Measurements from ENCODE around the gene ARMH2. TPM values are rescaled to one million over a fixed set of nuclear protein-coding genes. Genes with fewer than 3 reads are reported as not detected.

The ARMH2 gene
- total and polyA plus RNA-seq, 10 of the 15 experiments (the other 5 are each of a cell fraction or from before 2014, with no cell fraction given), result 0.18 to 0.46 TPM; not detected in 8

- TF ChIP-seq GATAD2B (conservative IDR thresholded peaks at IDR 0.05; ENCODE audit: low read depth) (peak; percentile 76), RCOR1 (conservative IDR thresholded peaks at IDR 0.05; ENCODE audit: low read depth, low read length) (no peak), ZNF384 (IDR thresholded peaks at IDR 0.05; ENCODE audit: borderline replicate concordance, low read depth, low read length) (no peak), MAX (IDR thresholded peaks at IDR 0.05; ENCODE audit: low read depth, low read length) (0 out of 2 replicates have a peak, but pooled peaks have one; percentile 14), ZSCAN29 (IDR thresholded peaks at IDR 0.05) (no peak), MYC (IDR thresholded peaks at IDR 0.05; ENCODE audit: insufficient read depth, insufficient read length, insufficient replicate concordance, low read length, severe bottlenecking) (peak; percentile 59), ZNF274 (IDR thresholded peaks at IDR 0.05; ENCODE audit: insufficient read depth, insufficient read length) (no peak), TARDBP (IDR thresholded peaks at IDR 0.05; ENCODE audit: borderline replicate concordance) (no peak; the same call in 1 of the 2 replicates), NRF1 (conservative IDR thresholded peaks at IDR 0.05; ENCODE audit: low read depth, low read length) (peak; percentile 64), MEF2A (IDR thresholded peaks at IDR 0.05; ENCODE audit: insufficient read depth, low read depth, low read length) (no peak), HCFC1 (IDR thresholded peaks at IDR 0.05; ENCODE audit: low read length) (no peak), FOS (IDR thresholded peaks at IDR 0.05; ENCODE audit: borderline replicate concordance, extremely low read depth, insufficient read length) (peak; percentile 30), ETV6 (conservative IDR thresholded peaks at IDR 0.05 in 1 of 2, IDR thresholded peaks at IDR 0.05 in 1 of 2; ENCODE audit: borderline replicate concordance in 1 of 2, low read depth in 1 of 2) (no peak), KDM1A (IDR thresholded peaks at IDR 0.05; ENCODE audit: borderline replicate concordance) (no peak), NFIC (IDR thresholded peaks at IDR 0.05; ENCODE audit: low read depth, low read length) (no peak), KLF5 (IDR thresholded peaks at IDR 0.05; ENCODE audit: partially characterized antibody) (peak; percentile 64), E2F8 (IDR thresholded peaks at IDR 0.05; ENCODE audit: low read depth, partially characterized antibody) (peak; percentile 88), BRCA1 (IDR thresholded peaks at IDR 0.05; ENCODE audit: low read depth, low read length) (no peak; the same call in 1 of the 2 replicates), NFYB (IDR thresholded peaks at IDR 0.05; ENCODE audit: insufficient read depth, low read depth, low read length) (peak; percentile 86), HDAC6 (IDR thresholded peaks at IDR 0.05; ENCODE audit: unreplicated experiment) (no peak), ZBTB33 (IDR thresholded peaks at IDR 0.05) (no peak), NFXL1 (IDR thresholded peaks at IDR 0.05; ENCODE audit: borderline replicate concordance) (no peak), E2F4 (IDR thresholded peaks at IDR 0.05; ENCODE audit: low read depth, low read length) (peak; percentile 96), POLR2AphosphoS2 (IDR thresholded peaks at IDR 0.05; ENCODE audit: low read depth, low read length) (peak; percentile 87), NBN (IDR thresholded peaks at IDR 0.05) (peak; percentile 91)
Observed at GRCh38 chr6:24774696-24775519, 23.8 kb downstream of the ARMH2 start, which contains the start of gene GMNN (continued).

All from GM12878 (cell line).